NCI-H1694 treated with DMSO at 0.1 percent for 48 hours (cell line): Measurements from ENCODE around the gene ACADVL.

Source experiments
- DNase-seq: peaks from one replicate; lab custom pipeline; 2025; lab: John Stamatoyannopoulos, UW

The ACADVL gene

GRCh38 chr17:7191571-7192270, 28.0 kb upstream of the ACADVL start:
- DNase-seq: peak; percentile 77

- peak; percentile 66 for DNase-seq
These were observed 27.3 kb upstream of the ACADVL start for GRCh38 chr17:7192271-7192937.

GRCh38 chr17:7195971-7196370, 23.8 kb upstream of the ACADVL start:
- no peak for DNase-seq

GRCh38 chr17:7196651-7197401, 22.9 kb upstream of the ACADVL start:
- no peak for DNase-seq

GRCh38 chr17:7203391-7203790, 16.3 kb upstream of the ACADVL start:
- no peak for DNase-seq

GRCh38 chr17:7204336-7204735, 15.4 kb upstream of the ACADVL start:
- peak; percentile 69 for DNase-seq

- DNase-seq: peak; percentile 88
These were observed 14.8 kb upstream of the ACADVL start for GRCh38 chr17:7204828-7205461.

- no peak for DNase-seq
These were observed 14.2 kb upstream of the ACADVL start for GRCh38 chr17:7205561-7205960.

GRCh38 chr17:7207120-7208001, 12.4 kb upstream of the ACADVL start:
- no peak for DNase-seq

- no peak for DNase-seq
These were observed 11.6 kb upstream of the ACADVL start for GRCh38 chr17:7208027-7208571.

GRCh38 chr17:7208754-7209460, 10.8 kb upstream of the ACADVL start:
- DNase-seq: no peak

GRCh38 chr17:7211491-7212273, 8.1 kb upstream of the ACADVL start:
- DNase-seq: no peak

- DNase-seq: peak; percentile 96
These were observed 5.8 kb upstream of the ACADVL start for GRCh38 chr17:7213895-7214299.

- DNase-seq: peak; percentile 98
These were observed 5.2 kb upstream of the ACADVL start for GRCh38 chr17:7214300-7215135.

- no peak for DNase-seq
These were observed 4.6 kb upstream of the ACADVL start for GRCh38 chr17:7215136-7215638.

- DNase-seq: no peak
These were observed 4.0 kb upstream of the ACADVL start for GRCh38 chr17:7215652-7216180.

- no peak for DNase-seq
These were observed 3.3 kb upstream of the ACADVL start for GRCh38 chr17:7216242-7217112.
